ENCODE results near the gene HECTD1.

GRCh38 chr14:31197671-31198070, 9.9 kb downstream of the HECTD1 start:
- no peak for TF ChIP-seq CTCF (IDR thresholded peaks at IDR 0.05)
- TF ChIP-seq EZH2 (IDR thresholded peaks at IDR 0.05), result no peak

Measured in neural progenitor cell (in vitro differentiated cells).